ENCODE measurements around the gene ROR2.
"Not testable (repeated sequence)": the region's sequence is repeated elsewhere in the genome, so short reads cannot be mapped to it uniquely, and the experiment has no call there.

ROR2 gene

DNA sequence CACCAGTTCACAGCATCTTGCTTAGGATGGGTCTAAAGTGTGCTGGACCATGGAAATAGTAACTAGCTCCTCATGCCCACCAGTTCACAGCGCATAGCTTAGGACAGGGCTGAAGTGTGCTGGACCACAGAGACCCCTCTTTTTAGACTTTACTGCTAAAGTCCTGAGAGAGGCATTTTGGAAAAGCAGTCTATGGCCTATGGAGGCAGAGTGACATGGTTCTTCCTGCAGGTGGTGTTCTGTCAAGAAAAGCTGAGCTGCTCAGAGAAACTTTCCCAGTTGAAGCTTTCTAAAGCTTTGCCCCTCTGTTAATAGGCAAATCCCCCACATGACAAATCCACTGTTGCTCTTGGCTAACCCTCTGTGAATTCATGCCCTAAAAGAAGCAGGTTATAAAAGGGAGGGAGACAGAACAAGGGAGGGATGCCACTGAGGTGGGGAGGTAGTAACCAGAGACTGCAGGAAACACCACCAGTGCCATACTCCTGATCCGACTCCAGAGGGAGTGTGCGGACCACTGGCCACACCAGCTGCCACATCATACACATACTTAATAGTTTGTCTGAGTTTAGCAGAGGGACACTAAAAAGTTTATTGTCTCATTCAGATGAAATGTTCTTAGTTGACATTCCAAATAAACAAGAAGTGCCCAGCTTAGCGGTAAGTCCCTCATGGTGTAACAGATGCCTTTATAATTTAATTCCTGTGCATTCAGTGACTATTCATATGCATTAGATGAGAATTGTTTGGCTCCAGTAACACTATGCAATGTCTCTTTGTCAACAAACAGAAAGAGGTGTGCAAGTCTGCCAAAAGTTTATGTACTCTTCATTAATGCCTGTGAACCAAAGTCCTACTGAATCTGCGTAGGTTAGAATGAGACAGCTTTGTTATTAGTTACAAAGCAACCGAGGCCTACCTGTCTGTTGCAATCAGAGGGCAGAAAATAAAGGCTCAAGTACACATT, 290.2 kb downstream of the ROR2 start:
- no peak for DNase-seq

DNA sequence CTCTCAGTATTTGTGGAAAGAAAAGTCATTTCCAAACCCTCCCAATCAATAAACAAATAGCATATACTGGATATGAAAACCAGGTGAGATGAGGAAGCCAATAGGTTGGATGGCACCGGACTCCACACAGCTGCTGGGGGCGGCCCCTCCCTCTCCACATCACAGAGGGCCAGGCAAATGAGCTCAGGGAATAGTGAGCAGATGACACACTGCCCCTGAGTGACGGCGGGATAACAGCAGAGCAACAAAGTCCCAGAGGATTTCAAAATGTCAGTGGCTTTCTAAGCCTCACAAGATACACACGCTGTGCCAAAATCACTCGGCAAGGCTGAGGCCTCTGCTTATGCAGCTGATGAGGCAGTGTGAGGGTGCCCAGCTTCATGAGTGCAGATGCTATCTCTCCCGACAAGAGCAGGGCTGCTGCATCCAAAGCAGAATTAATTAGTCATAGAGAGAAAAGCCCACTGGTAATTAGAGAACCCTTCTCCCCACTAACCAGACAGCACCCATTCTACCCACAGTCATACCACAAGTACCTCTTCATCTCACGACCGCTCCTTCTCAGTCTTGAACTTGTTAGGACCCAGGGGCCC, 291.4 kb downstream of the ROR2 start:
- no peak for DNase-seq

DNA sequence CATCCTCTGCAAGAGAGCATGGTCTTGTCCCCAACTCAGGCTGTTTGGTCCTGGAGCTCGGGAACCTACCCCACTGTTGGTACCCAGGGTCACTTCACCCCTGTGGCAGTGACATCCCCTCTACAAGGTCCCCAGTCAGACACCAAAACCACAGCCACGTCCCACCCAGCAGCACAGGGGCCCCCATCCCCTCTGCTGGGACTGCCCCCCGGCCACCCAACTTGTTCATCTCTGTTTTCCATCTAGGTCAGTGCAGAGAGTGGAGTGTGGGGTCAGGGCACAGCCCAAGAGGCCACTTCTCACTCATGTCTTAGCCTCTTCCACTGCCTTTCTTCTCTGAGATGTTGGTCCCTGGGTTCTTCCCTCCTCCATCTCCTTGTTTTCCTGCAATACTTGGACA, 292.5 kb downstream of the ROR2 start:
- DNase-seq = no peak

DNA sequence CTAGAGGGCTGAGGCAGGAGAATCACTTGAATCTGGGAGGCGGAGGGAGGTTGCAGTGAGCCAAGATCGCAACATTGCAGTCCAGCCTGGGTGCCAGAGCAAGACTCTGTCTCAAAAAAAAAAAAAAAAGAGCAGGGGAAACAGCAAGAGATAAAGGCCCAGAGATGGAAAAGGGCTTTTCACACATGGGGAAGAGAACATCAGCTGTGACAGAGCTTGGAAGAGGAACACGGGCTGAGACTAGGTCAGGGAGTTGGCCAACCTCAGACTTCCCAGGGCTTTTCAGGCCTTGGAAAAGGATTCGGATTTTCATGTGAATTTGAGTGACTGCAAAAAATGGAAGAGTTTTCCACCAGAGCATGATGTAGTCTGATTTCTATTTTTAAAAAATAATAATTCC, 294.4 kb downstream of the ROR2 start:
- DNase-seq = no peak

DNA sequence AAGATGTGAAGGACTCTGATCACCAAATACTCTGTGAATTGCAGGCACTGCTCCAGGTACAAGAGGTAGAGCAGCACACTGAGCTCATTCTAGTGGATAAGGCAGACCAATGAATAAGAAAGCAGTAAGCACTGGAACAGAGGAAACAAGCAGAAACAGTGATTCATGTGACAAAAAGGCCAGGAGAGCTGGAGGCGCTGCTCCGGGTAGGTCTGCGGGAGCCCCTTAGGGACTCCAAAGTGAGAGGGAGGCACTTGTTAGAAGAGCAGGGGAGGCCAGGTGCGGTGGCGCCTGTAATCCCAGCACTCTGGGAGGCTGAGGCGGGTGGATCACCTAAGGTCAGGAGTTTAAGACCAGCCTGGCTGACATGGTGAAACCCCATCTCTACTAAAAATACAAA, 294.8 kb downstream of the ROR2 start:
- DNase-seq = no peak

DNA sequence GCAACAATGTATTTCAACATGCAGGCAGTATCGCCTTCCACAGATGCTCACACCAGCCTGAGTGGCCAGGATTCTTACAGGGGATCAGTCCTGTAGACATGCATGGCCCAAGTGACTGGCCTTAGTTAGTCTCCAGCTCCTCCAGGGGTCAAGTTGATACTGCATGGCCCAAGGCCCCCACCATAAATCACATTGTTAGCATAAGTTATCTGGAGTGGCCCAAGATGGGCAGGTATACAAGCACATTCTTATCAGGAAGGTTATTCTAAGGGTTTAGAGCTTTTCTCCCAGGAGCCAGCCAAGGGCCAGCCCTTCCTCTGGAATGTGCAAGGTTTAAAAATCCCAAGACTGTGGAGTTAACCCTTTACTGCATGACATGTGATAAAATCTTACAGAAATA, 295.5 kb downstream of the ROR2 start:
- DNase-seq = no peak

DNA sequence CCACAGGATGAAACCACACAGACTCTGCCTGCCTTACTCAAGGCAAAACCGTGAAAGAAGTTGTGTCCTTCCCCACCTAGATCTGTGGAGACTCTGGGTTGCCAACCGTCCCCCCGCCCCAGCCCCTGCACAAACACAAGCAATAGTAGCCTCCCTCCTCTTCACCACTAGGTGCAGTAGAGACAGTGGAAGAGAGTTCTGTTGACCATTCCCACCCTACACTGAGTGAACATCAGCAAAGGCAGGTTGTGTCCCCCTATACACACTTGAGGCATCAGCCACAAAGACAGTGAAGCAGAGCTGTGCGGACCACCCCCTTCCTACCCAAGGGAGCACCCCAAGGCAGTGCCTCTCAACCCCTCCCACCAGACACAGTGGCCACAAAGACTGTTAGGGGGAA, 302.7 kb downstream of the ROR2 start:
- no peak for DNase-seq

DNA sequence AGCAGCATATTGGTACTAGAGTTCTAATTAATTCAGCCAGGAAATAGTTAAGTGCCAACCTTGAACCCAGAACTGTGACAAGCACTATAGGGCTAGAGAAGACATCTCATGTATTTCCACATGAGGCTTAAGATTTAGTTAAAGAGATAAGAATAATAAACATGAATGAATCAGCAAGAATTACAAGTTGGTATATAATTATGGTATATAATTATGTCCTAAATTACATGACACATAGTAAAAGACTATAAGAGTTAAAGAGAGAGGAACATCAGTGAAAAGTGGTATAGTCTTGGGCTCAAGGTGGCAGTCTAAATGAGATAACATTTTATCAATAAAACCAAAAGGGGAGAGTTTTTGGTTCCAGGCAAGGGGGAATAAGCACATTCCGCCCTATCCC, 303.3 kb downstream of the ROR2 start:
- no peak for DNase-seq

DNA sequence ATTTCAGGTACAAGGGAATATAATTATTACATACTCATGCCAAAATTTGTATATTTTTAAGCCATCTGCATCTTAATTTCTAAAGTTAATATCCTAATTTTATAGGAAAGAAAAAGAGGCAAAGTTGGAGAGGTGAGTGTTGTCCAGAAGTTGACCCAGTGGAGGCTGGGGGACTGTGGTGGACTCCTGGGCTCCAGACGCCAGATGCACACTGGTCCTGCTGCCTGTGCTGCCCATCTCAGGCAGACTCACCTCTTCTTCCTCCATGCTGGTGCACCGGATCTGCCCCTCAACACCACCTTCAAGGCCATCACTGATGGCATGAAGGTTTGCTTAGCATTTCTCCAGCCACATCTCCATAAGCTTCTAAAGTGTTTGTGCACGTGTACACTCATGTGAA, 305.6 kb downstream of the ROR2 start:
- no peak for DNase-seq

DNA sequence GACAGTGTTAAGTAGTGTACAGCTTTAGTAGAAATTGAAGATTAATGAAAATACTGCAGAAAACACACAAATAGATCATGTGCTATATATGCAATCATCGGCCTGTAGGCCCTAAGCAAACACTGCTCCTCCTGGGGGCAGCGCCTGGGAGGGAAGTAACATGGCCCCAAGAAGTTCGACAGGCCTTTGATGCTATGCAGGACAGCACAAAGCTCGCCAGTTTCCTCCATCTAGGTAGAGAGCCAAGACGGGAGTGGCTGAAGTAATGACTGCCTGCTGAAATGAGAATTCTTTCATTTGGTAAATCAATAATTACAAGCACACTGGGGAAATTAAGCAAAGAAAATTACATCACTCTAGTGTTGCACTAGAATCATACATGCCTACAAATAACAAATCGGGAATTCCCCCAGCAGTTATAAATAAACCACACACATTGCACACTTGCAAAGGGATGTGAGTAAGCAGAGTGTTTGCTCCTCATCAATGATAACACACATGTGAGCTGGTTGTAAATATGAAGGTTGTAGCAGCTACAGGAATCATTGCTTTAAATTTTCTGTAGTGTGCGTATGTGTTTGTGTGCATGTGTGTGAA, 306.4 kb downstream of the ROR2 start:
- DNase-seq = no peak

DNA sequence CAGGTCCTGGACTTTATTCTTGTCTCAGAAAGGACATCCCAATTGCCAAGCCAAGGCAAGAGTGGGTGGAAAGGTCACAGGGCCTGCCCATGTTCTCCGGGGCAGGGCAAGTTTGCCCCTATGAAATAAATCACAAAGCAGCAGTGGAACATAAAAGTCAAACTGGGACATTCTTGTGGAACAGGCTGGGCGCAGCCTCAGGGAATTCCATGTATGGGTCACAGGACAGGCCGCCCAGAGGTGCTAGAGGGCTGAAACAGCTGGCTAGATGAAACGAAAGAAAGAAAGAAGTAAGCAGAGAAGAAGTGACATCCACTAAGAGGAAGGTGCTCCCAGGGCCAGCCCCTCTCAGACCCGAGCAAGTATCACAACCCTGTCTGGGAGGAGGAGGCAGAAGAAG, 307.3 kb downstream of the ROR2 start:
- DNase-seq = no peak

DNA sequence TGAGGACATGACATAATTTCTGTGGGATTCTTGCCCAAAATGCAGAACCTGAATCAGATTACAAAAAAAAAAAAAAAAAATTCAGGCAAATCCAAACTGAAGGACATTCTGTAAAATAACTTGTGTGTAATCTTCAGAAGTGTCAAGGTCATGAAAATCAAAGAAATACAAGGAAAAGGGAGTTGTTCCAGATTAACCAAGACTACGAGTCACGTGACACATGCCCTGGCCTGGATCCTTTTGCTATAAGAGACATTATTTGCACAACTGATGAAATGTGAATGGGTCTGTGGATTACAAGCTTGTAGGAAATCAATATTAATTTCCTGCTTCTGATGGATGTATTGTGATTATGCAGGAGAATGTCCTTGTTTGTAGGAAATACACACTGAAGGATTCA, 309.6 kb downstream of the ROR2 start:
- DNase-seq = no peak

DNA sequence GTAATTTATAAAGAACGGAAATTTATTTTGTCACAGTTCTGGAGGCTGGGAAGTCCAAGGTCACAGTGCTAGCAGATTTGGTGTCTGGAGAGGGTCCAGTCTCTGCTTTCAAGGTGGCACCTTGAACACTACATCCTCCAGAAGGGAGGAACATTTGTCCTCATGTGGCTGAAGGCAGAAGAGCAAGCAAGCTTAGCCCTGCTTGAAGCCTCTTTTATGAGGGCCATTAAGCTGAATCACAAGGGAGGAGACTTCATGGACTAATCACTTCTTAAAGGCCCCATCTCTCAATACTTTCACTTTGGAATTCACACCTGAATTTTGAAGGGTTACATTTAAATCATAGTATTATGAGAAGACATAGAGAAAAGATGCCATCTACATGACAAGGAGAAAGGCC, 311.0 kb downstream of the ROR2 start:
- DNase-seq = no peak

DNA sequence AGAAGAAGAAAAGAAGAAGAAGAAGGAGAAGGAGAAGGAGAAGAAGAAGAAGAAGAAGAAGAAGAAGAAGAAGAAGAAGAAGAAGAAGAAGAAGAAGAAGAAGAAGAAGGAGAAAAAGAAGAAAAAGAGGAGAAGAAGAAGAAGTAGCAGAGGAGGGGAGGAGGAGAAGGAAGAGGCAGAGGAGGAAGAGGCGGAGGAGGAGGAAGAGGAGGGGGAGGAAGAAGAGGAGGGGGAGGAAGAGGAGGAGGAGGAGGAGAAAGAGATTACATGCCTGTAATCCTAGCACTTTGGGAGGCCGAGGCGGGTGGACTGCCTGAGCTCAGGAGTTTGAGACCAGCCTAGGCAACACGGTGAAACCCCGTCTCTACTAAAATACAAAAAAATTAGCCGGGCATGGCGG, 315.2 kb downstream of the ROR2 start:
- not testable (repeated sequence) for DNase-seq

DNA sequence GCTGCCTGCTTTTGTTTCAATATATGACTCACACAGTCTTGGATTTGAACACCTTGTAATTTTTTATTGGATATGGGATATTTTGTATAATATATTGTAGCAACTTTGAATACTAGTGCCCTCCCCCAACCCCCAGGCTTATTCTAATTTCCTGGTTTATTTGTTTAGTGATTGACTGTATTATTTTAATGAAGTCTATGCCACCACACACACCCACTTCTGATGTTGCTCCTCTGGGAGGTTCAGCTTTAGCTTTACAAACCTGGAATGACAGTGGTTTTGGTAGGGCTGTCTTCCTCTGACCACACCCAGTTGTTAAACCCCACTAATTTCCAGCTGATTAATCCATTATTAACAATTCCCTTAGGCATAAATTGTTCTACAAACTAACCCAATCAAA, 320.3 kb downstream of the ROR2 start:
- DNase-seq = no peak

DNA sequence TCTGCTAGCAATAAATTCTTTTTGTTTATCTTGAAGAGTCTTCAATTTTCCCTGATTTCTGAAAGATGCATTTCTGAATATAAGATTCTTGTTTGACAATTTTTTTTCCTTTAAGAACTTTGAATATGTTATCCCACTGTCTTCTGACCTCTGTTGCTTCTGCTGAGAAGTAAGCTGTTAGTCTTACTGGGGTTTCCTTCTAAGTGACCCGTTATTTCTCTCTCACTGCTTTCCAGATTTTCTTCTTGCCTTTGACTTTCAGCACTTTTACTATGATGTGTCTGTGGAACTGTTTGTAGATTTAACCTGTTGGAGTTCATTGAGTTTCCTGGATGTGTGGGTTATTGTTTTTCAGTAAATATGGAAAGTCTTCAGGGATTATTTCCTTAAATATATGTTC, 321.1 kb downstream of the ROR2 start:
- no peak for DNase-seq

DNA sequence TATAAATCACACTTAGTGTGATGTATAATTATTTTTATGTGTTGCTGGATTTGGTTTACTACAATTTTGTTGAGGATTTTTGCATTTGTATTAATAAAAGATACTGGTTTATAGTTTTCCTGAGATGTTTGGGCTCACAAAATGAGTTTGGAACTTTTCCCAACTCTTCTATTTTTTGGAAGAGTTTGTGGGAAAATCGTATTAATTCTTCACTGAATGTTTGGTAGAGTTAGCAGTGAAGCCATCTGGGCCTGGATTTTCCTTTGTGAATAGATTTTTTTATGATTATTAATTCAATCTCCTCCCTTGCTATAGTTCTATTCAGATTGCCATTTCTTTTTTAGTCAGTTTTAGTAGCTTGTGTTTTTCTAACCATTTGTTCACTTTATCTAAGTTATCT, 324.7 kb downstream of the ROR2 start:
- DNase-seq = no peak

DNA sequence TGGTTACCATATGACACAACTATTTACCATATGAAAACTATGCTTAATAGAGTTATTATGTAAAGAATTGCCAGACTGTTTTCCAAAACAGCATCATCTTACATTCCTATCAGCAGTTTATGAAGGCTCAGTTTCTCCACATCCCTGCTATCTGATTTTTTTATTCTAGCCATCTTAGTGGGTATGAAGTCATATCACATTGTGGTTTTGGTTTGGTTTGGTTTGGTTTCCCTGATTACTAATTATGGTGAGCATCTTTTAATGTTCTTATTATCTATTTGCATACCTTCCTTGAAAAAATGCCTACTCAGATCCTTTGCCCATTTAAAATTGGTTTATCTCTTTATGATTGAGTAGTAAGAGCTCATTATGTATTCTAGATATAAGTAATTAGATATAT, 327.0 kb downstream of the ROR2 start:
- no peak for DNase-seq

DNA sequence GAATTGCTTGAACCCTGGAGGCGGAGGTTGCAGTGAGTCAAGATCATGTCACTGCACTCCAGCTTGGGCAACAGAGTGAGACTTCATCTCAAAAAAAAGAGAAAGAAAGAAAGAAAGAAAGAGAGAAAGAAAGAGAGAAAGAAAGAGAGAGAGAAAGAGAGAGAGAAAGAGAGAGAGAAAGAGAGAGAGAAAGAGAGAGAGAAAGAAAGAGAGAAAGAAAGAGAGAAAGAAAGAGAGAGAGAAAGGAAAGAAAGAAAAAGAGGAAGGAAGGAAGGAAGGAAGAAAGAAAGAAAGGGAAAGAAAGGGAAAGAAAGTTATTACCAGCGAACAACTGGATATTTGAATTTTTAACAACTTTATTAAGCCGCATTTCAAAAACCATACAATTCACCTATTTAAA, 327.9 kb downstream of the ROR2 start:
- not testable (repeated sequence) for DNase-seq

DNA sequence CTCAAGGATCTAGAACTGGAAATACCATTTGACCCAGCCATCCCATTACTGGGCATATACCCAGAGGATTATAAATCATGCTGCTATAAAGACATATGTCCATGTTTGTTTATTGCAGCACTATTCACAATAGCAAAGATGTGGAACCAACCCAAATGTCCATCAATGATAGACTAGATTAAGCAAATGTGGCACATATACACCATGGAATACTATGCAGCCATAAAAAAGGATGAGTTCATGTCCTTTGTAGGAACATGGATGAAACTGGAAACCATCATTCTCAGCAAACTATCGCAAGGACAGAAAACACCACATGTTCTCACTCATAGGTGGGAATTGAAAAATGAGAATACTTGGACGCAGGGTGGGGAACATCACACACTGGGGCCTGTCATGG, 336.0 kb downstream of the ROR2 start:
- DNase-seq = not testable (repeated sequence)

DNA sequence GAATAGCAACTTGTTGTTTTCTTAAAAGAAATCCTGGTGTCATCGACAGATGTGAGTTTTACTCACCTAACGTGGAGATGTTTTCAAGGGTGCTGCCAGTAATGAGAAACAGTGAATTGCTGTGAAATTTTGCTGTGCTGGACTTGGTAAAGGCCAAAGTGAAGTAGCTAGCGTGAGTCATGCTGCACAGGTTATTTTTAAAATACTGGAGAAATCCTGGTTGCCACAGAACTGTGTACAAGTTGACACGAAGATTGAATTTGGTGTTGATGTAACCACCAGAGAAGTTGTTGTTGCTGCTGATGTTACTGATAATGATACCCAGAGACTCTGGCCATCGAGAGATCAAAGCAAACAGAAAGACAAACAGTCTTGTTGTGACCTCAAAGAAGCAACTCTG, 338.4 kb downstream of the ROR2 start:
- no peak for DNase-seq

DNA sequence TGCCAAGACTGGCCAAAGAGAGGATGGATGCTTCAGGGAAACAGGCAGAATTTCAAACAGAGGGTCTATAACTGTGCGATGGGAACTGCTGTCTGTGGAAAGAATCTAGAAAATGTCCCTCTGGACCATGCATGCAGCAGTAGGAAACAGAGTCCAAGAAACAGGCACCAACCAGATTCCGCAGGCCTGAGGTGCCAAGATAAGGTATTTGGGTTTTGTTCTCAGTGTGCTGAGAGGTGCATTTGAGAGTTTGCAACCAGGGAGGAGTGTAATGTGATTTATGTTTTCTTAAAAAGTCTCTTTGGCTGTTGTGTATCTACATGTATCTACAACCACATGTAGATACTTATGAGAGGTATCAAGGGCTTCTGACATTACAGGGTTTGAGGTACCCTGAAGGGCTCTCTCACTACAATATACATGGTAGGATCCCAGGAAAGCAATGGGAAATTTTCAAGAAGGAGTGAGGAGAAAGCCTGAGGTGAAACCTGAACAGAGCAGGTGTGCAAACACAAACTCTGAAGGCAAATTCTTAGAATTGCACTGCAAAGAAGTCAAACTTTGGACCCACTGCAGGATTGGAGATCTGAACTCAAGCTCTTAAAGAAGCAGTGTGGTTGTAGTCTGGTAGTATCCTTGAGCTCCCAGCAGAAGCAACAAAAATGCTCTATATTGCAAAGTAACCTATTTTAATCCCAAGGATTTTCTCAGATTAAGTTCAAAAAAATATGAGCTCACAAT, 343.6 kb downstream of the ROR2 start:
- no peak for DNase-seq

DNA sequence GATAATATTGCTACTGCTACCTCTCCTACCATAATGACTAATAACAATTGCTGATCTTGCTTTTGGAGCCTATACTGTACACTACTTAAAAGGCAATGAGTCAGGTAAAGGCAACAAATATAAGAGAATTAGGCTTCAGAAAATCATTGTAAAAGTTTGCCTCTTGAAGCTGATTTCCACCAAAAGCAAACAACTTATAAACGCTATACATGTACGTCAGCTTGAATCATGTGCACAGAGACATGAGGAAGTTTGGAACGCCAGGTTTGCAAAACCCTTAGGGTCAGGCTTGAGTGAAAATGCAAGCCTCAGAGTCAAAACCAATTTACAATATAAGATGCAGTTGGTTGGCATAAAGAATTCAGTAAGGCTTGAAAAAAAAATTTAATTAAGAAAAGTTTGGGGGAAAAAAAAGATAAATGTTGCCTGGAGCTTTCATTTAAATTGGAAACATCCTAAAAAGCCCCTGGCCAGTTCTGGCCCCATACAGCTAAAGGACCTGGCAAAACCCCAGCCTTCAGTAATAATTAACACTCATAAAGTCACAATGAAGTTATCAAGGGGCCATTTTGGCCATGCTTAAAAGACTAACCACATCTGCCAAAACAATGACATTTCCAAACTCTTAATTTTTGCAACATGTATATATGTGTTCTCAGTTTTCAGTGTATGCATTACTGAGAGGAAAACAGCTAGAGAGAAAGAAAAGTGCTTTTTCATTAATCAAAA, 345.4 kb downstream of the ROR2 start:
- no peak for DNase-seq
